ENCODE measurements around the gene R3HDM2. TPM values are rescaled to one million over a fixed set of nuclear protein-coding genes. Genes with fewer than 3 reads are reported as not detected.

Gene R3HDM2
- total and polyA plus RNA-seq, 2 of the 13 experiments (the other 11 are each of a cell fraction or from before 2014, with no cell fraction given) = 11.1 to 23.5 TPM

DNA sequence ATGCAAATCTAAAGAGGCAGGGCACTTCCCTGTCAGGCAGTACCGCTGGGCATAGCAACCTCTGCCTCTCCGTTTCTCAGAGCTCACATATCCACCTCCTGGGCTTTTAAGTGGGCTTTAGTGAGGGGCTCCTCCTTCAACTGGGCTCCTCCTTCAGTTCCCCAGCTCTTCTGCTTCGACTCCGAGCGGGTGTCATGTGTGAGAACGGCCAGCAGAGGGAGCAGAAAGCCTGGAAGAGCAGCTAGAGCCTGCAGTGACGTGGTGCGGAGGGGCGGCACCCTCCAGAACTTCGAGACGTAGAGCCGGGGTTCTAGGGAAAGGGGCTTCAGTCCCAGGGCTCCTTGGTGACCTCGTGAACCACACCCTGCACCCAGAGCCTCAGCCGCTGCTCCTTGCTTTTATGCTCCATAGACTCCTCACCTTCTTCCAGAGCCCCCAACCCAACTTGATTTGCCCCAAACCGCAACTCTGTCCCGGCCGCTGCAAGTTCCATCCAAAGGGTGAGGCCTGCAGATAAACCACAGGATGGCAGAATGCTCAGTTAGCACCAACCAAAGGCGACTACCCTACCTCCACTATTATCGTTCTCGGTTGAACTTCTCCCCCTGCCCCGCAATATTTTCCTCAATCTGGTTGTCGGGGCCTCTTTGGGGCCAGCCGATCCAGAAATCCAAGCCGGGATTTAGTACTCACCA lies 28.4 kb upstream of the R3HDM2 start (continued):
- TF ChIP-seq, protein P1, sequence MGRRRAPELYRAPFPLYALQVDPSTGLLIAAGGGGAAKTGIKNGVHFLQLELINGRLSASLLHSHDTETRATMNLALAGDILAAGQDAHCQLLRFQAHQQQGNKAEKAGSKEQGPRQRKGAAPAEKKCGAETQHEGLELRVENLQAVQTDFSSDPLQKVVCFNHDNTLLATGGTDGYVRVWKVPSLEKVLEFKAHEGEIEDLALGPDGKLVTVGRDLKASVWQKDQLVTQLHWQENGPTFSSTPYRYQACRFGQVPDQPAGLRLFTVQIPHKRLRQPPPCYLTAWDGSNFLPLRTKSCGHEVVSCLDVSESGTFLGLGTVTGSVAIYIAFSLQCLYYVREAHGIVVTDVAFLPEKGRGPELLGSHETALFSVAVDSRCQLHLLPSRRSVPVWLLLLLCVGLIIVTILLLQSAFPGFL (CRISPR knock-in tag; IDR thresholded peaks at IDR 0.05) = no peak
- no peak for TF ChIP-seq PHB2 (IDR thresholded peaks at IDR 0.05; ENCODE audit: partially characterized antibody)
- no peak for TF ChIP-seq CEBPB (IDR thresholded peaks at IDR 0.05; ENCODE audit: borderline replicate concordance, low read depth, low read length)
- no peak for TF ChIP-seq AGO2 (optimal IDR thresholded peaks at IDR 0.05; ENCODE audit: low read depth, low read length)
- TF ChIP-seq STAG1 (CRISPR knock-in tag; IDR thresholded peaks at IDR 0.05) = peak; percentile 82
- no peak for TF ChIP-seq ZNF543 (CRISPR knock-in tag; IDR thresholded peaks at IDR 0.05)
- TF ChIP-seq NFYB (CRISPR knock-in tag; IDR thresholded peaks at IDR 0.05) = no peak
- peak in 1 of 2 experiments; percentile 41; a peak in 1 of 4 replicates for TF ChIP-seq POLR2A (IDR thresholded peaks at IDR 0.05; ENCODE audit: insufficient read depth in 1 of 2, low read depth in 2 of 2, low read length in 2 of 2)
- TF ChIP-seq HOXA9 (CRISPR knock-in tag; IDR thresholded peaks at IDR 0.05; ENCODE audit: borderline replicate concordance) = no peak
- TF ChIP-seq, protein P2, sequence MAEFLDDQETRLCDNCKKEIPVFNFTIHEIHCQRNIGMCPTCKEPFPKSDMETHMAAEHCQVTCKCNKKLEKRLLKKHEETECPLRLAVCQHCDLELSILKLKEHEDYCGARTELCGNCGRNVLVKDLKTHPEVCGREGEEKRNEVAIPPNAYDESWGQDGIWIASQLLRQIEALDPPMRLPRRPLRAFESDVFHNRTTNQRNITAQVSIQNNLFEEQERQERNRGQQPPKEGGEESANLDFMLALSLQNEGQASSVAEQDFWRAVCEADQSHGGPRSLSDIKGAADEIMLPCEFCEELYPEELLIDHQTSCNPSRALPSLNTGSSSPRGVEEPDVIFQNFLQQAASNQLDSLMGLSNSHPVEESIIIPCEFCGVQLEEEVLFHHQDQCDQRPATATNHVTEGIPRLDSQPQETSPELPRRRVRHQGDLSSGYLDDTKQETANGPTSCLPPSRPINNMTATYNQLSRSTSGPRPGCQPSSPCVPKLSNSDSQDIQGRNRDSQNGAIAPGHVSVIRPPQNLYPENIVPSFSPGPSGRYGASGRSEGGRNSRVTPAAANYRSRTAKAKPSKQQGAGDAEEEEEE (CRISPR knock-in tag; IDR thresholded peaks at IDR 0.05; ENCODE audit: borderline replicate concordance) = no peak
- TF ChIP-seq ZNF678 (CRISPR knock-in tag; IDR thresholded peaks at IDR 0.05) = no peak
- TF ChIP-seq, protein P3, sequence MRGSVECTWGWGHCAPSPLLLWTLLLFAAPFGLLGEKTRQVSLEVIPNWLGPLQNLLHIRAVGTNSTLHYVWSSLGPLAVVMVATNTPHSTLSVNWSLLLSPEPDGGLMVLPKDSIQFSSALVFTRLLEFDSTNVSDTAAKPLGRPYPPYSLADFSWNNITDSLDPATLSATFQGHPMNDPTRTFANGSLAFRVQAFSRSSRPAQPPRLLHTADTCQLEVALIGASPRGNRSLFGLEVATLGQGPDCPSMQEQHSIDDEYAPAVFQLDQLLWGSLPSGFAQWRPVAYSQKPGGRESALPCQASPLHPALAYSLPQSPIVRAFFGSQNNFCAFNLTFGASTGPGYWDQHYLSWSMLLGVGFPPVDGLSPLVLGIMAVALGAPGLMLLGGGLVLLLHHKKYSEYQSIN (CRISPR knock-in tag; IDR thresholded peaks at IDR 0.05; ENCODE audit: borderline replicate concordance) = no peak
- TF ChIP-seq ZNF556 (CRISPR knock-in tag; IDR thresholded peaks at IDR 0.05; ENCODE audit: borderline replicate concordance) = 0 out of 2 replicates have a peak, but pooled peaks have one; percentile 35
- TF ChIP-seq ZMYM4 (CRISPR knock-in tag; IDR thresholded peaks at IDR 0.05) = peak; percentile 24; the same call in 1 of the 2 replicates
- no peak for TF ChIP-seq RXRA (CRISPR knock-in tag; IDR thresholded peaks at IDR 0.05)
- 0 out of 2 replicates have a peak, but pooled peaks have one; percentile 39 for TF ChIP-seq NR1H2 (CRISPR knock-in tag; IDR thresholded peaks at IDR 0.05; ENCODE audit: borderline replicate concordance, low read depth)
- no peak for TF ChIP-seq ZNF224 (CRISPR knock-in tag; IDR thresholded peaks at IDR 0.05)
- TF ChIP-seq, protein P4, sequence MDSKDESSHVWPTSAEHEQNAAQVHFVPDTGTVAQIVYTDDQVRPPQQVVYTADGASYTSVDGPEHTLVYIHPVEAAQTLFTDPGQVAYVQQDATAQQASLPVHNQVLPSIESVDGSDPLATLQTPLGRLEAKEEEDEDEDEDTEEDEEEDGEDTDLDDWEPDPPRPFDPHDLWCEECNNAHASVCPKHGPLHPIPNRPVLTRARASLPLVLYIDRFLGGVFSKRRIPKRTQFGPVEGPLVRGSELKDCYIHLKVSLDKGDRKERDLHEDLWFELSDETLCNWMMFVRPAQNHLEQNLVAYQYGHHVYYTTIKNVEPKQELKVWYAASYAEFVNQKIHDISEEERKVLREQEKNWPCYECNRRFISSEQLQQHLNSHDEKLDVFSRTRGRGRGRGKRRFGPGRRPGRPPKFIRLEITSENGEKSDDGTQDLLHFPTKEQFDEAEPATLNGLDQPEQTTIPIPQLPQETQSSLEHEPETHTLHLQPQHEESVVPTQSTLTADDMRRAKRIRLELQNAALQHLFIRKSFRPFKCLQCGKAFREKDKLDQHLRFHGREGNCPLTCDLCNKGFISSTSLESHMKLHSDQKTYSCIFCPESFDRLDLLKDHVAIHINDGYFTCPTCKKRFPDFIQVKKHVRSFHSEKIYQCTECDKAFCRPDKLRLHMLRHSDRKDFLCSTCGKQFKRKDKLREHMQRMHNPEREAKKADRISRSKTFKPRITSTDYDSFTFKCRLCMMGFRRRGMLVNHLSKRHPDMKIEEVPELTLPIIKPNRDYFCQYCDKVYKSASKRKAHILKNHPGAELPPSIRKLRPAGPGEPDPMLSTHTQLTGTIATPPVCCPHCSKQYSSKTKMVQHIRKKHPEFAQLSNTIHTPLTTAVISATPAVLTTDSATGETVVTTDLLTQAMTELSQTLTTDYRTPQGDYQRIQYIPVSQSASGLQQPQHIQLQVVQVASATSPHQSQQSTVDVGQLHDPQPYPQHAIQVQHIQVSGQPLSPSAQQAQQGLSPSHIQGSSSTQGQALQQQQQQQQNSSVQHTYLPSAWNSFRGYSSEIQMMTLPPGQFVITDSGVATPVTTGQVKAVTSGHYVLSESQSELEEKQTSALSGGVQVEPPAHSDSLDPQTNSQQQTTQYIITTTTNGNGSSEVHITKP (CRISPR knock-in tag; IDR thresholded peaks at IDR 0.05; ENCODE audit: low read depth) = no peak
- TF ChIP-seq, protein P5, sequence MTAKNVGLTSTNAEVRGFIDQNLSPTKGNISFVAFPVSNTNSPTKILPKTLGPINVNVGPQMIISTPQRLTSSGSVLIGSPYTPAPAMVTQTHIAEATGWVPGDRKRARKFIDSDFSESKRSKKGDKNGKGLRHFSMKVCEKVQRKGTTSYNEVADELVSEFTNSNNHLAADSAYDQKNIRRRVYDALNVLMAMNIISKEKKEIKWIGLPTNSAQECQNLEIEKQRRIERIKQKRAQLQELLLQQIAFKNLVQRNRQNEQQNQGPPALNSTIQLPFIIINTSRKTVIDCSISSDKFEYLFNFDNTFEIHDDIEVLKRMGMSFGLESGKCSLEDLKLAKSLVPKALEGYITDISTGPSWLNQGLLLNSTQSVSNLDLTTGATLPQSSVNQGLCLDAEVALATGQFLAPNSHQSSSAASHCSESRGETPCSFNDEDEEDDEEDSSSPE (CRISPR knock-in tag; IDR thresholded peaks at IDR 0.05) = no peak; the same call in 1 of the 2 replicates
- no peak for TF ChIP-seq FOXA1 (IDR thresholded peaks at IDR 0.05)
- TF ChIP-seq FOXA1 (CRISPR knock-in tag; IDR thresholded peaks at IDR 0.05) = no peak
- no peak for TF ChIP-seq PRMT3 (CRISPR knock-in tag; IDR thresholded peaks at IDR 0.05; ENCODE audit: borderline replicate concordance, low read depth)
